ENCODE results near the gene NAA60. TPM values are rescaled to one million over a fixed set of nuclear protein-coding genes. Genes with fewer than 3 reads are reported as not detected.

Gene NAA60
- total and polyA plus RNA-seq, 2 of the 13 experiments (the other 11 are each of a cell fraction or from before 2014, with no cell fraction given) = 14.7 to 32.0 TPM

- TF ChIP-seq THRA (CRISPR knock-in tag; IDR thresholded peaks at IDR 0.05; ENCODE audit: borderline replicate concordance) = no peak
- peak; percentile 81; the same call in 1 of the 2 replicates for TF ChIP-seq MEIS2 (CRISPR knock-in tag; IDR thresholded peaks at IDR 0.05)
- no peak for TF ChIP-seq PRPF4 (IDR thresholded peaks at IDR 0.05; ENCODE audit: low read depth, low read length, poor library complexity, severe bottlenecking)
- peak; percentile 48 for TF ChIP-seq IKZF4 (CRISPR knock-in tag; IDR thresholded peaks at IDR 0.05; ENCODE audit: borderline replicate concordance, low read depth, not compliant biosample characterization)
- no peak for TF ChIP-seq PLRG1 (conservative IDR thresholded peaks at IDR 0.05)
- TF ChIP-seq ZNF652 (CRISPR knock-in tag; IDR thresholded peaks at IDR 0.05; ENCODE audit: borderline replicate concordance, low read depth) = no peak
- peak; percentile 75 for TF ChIP-seq MED1 (CRISPR knock-in tag; IDR thresholded peaks at IDR 0.05)
- no peak for TF ChIP-seq REL (CRISPR knock-in tag; conservative IDR thresholded peaks at IDR 0.05)
- TF ChIP-seq NCOR1 (IDR thresholded peaks at IDR 0.05; ENCODE audit: borderline replicate concordance, low read length) = no peak
- TF ChIP-seq TCF7 (IDR thresholded peaks at IDR 0.05; ENCODE audit: low read depth) = no peak
- 0 out of 2 replicates have a peak, but pooled peaks have one; percentile 5 for TF ChIP-seq PBX2 (CRISPR knock-in tag; IDR thresholded peaks at IDR 0.05)
- TF ChIP-seq, protein P1, sequence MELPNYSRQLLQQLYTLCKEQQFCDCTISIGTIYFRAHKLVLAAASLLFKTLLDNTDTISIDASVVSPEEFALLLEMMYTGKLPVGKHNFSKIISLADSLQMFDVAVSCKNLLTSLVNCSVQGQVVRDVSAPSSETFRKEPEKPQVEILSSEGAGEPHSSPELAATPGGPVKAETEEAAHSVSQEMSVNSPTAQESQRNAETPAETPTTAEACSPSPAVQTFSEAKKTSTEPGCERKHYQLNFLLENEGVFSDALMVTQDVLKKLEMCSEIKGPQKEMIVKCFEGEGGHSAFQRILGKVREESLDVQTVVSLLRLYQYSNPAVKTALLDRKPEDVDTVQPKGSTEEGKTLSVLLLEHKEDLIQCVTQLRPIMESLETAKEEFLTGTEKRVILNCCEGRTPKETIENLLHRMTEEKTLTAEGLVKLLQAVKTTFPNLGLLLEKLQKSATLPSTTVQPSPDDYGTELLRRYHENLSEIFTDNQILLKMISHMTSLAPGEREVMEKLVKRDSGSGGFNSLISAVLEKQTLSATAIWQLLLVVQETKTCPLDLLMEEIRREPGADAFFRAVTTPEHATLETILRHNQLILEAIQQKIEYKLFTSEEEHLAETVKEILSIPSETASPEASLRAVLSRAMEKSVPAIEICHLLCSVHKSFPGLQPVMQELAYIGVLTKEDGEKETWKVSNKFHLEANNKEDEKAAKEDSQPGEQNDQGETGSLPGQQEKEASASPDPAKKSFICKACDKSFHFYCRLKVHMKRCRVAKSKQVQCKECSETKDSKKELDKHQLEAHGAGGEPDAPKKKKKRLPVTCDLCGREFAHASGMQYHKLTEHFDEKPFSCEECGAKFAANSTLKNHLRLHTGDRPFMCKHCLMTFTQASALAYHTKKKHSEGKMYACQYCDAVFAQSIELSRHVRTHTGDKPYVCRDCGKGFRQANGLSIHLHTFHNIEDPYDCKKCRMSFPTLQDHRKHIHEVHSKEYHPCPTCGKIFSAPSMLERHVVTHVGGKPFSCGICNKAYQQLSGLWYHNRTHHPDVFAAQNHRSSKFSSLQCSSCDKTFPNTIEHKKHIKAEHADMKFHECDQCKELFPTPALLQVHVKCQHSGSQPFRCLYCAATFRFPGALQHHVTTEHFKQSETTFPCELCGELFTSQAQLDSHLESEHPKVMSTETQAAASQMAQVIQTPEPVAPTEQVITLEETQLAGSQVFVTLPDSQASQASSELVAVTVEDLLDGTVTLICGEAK (IDR thresholded peaks at IDR 0.05) = no peak
- TF ChIP-seq, protein P1 (CRISPR knock-in tag; IDR thresholded peaks at IDR 0.05) = peak; percentile 68; the same call in 1 of the 2 replicates
- no peak for TF ChIP-seq HOXA7 (CRISPR knock-in tag; IDR thresholded peaks at IDR 0.05)
- peak; percentile 42; the same call in 1 of the 2 replicates for TF ChIP-seq TFAP4 (IDR thresholded peaks at IDR 0.05; ENCODE audit: borderline replicate concordance, low read depth)
- TF ChIP-seq ZNF75D (CRISPR knock-in tag; IDR thresholded peaks at IDR 0.05; ENCODE audit: borderline replicate concordance) = no peak
- no peak for TF ChIP-seq PHB2 (IDR thresholded peaks at IDR 0.05; ENCODE audit: partially characterized antibody)
These were observed 14.2 kb downstream of the NAA60 start (continued) for GRCh38 chr16:3457434-3458252.
